ENCODE measurements around the gene POMP. TPM values are rescaled to one million over a fixed set of nuclear protein-coding genes. Genes with fewer than 3 reads are reported as not detected.
A peak's percentile ranks its signal among the peaks of the same experiment; 100 is the strongest.

The POMP gene
- total RNA-seq, 2 donors from 2014 or later: 88.2 to 93.7 TPM

DNA sequence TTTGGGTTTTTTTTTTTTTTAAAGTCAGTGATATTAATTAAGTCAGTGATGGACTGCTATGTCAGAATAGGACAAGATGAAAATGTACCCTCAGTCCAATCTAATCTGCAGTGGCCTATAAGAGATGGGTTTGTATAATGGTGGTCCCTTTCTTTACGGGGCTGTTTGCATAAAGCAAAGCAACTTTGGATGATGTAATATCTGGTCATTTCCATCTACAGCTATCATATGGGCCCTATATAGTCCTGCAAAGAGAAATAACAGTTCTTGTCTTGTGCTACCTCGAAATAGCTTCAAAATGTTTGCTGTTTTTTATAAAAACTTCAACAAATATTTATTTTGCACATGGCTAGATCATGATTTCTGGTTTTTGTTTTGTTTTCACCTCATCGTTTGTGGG, 20.2 kb upstream of the POMP start:
- no peaks in the 10 kb centered on the region for H3K36me3 ChIP-seq
- DNase-seq (ENCODE audit: low spot score): no peak
- no peak overlapping the region for H3K27ac ChIP-seq
- H3K4me3 ChIP-seq: no peak overlapping the region
- H3K27me3 ChIP-seq: no peaks in the 10 kb centered on the region
- peaks cover 0 to 21% of the 10 kb centered on the region in 2 donors for H3K4me1 ChIP-seq
- H3K9me3 ChIP-seq: no peaks in the 10 kb centered on the region
- TF ChIP-seq, protein P1, sequence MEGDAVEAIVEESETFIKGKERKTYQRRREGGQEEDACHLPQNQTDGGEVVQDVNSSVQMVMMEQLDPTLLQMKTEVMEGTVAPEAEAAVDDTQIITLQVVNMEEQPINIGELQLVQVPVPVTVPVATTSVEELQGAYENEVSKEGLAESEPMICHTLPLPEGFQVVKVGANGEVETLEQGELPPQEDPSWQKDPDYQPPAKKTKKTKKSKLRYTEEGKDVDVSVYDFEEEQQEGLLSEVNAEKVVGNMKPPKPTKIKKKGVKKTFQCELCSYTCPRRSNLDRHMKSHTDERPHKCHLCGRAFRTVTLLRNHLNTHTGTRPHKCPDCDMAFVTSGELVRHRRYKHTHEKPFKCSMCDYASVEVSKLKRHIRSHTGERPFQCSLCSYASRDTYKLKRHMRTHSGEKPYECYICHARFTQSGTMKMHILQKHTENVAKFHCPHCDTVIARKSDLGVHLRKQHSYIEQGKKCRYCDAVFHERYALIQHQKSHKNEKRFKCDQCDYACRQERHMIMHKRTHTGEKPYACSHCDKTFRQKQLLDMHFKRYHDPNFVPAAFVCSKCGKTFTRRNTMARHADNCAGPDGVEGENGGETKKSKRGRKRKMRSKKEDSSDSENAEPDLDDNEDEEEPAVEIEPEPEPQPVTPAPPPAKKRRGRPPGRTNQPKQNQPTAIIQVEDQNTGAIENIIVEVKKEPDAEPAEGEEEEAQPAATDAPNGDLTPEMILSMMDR (IDR thresholded peaks at IDR 0.05): no peak

DNA sequence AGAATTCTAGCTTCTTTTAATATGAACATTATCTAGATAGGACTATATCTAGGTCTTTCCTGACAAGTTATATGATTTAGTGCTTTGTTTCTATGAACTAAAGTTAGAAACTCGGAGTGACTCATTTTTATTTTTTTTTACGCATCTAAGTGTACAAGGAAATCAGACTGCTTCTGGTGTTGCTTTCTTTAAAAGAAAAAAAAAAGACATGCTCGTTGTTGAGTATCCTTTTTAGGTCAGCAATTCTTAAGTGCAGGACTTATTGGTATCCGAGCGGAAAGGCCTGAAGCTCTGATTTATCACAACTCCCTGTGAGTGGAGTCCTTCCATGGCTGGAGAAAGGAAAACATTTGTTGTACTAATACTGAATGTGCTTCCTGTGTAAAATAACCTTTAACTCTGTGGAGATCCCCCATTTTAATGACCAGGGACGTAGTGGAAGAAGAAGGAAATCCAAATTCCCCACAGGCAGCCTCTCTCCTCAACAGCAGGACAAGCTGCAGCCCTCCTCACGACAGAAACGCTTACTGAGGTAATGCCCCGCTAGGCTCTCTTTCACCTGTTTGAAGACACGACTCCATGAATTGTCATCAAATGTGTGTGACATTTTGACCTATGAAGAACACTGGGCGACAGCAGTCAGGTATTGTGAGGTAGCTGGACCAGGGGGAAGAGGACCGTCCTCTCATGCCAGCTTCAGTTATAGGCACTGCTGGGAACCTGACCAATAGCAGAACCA, 17.9 kb upstream of the POMP start:
- H3K27me3 ChIP-seq: no peaks in the 10 kb centered on the region
- H3K4me3 ChIP-seq: no peak overlapping the region
- DNase-seq (ENCODE audit: low spot score): no peak
- no peaks in the 10 kb centered on the region for H3K36me3 ChIP-seq
- peak overlapping the region; percentile 62 to 74 for H3K27ac ChIP-seq
- TF ChIP-seq, protein P1 (IDR thresholded peaks at IDR 0.05): no peak
- H3K9me3 ChIP-seq: no peaks in the 10 kb centered on the region
- H3K4me1 ChIP-seq: peaks cover 0 to 21% of the 10 kb centered on the region in 2 donors

DNA sequence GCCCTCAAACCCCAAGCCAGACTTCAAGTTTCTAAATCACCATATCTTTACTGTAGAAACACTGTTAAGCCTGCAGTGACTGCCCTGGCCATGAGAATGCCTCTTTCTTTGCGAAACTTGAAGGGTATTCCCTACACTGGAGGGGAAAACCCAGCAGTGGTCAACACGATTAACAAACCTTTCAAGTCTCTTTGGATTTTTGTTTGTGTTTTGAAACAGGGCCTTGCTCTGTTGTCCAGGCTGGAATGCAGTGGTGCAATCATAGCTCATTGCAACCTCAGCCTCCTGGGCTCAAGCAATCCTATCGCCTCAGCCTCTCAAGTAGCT, 17.4 kb upstream of the POMP start:
- no peak for DNase-seq (ENCODE audit: low spot score)
- no peaks in the 10 kb centered on the region for H3K9me3 ChIP-seq
- no peaks in the 10 kb centered on the region for H3K36me3 ChIP-seq
- H3K4me3 ChIP-seq: no peak overlapping the region
- no peaks in the 10 kb centered on the region for H3K27me3 ChIP-seq
- H3K4me1 ChIP-seq: peaks cover 0 to 19% of the 10 kb centered on the region in 2 donors
- peak overlapping the region; percentile 62 to 74 for H3K27ac ChIP-seq
- TF ChIP-seq, protein P1 (IDR thresholded peaks at IDR 0.05): no peak

DNA sequence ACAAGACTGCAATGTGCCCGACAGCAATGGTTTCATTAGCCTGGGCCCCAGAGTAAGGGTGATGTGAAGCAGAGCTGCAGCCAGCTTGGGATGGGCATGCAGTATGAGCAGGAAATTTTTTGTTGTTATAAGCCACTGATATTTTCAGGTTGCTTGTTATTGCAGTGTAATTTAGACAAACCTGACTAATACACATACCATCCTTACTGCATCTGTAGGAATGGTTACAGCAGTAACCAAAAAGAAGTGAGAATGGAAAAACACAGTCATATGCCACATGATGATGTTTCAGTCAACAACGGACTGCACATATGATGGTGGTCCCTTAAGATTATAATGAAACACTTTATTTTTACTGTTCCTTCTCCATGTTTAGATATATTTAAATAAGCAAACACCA, 8.6 kb upstream of the POMP start:
- H3K27ac ChIP-seq: no peak overlapping the region
- no peak overlapping the region for H3K4me3 ChIP-seq
- no peaks in the 10 kb centered on the region for H3K36me3 ChIP-seq
- H3K27me3 ChIP-seq: no peaks in the 10 kb centered on the region
- no peak for DNase-seq (ENCODE audit: low spot score)
- TF ChIP-seq, protein P1 (IDR thresholded peaks at IDR 0.05): no peak
- no peaks in the 10 kb centered on the region for H3K4me1 ChIP-seq
- no peaks in the 10 kb centered on the region for H3K9me3 ChIP-seq

DNA sequence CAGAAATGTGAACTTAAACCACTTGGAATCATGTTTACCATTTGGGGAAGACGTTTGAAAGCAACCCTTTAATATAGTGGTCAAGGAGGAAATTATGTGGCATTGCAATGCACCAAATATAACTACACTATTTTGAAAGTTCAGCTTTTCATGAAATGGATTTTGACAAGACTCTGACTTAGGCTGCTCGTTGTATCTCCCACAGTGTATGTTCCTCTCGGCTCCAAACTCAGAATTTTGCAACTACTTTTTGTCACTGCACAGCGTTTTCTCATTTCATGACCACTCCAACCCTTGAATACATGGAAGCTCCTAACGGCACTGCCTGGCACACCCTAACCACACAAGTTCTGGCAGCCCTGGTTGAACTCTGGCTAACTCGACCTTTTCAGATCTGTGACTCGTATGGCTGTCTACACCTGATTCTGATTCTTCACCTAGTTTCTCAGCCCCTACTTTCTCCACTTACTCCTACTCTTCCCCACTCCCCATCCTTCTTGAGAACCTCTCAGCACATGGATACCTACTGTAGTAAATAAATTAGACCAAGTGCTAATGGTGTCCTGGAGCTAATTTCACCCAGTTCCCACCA, 7.0 kb upstream of the POMP start:
- DNase-seq (ENCODE audit: low spot score): no peak
- peaks cover 0 to 11% of the 10 kb centered on the region in 2 donors for H3K4me1 ChIP-seq
- TF ChIP-seq, protein P1 (IDR thresholded peaks at IDR 0.05): no peak
- no peak overlapping the region for H3K4me3 ChIP-seq
- H3K9me3 ChIP-seq: no peaks in the 10 kb centered on the region
- H3K27ac ChIP-seq: no peak overlapping the region
- no peaks in the 10 kb centered on the region for H3K36me3 ChIP-seq
- no peaks in the 10 kb centered on the region for H3K27me3 ChIP-seq

All from right atrium auricular region (tissue), 2 donors.